ENCODE measurements around the gene GPR84.
"Not testable (repeated sequence)": the region's sequence is repeated elsewhere in the genome, so short reads cannot be mapped to it uniquely, and the experiment has no call there.

The GPR84 gene

DNA sequence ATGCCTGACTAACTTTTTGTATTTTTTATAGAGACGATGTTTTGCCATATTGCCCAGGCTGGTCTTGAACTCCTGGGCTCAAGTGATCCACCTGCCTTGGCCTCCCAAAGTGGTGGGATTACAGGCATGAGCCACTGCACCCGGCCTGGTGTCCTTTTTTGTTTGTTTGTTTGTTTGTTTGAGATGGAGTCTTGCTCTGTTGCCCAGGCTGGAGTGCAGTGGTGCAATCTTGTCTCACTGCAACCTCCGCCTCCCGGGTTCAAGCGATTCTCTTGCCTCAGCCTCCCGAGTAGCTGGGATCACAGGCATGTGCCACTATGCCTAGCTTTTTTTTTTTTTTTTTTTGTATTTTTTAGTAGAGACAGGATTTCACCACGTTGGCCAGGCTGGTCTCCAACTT, 10.0 kb downstream of the GPR84 start:
- not testable (repeated sequence) for DNase-seq

DNA sequence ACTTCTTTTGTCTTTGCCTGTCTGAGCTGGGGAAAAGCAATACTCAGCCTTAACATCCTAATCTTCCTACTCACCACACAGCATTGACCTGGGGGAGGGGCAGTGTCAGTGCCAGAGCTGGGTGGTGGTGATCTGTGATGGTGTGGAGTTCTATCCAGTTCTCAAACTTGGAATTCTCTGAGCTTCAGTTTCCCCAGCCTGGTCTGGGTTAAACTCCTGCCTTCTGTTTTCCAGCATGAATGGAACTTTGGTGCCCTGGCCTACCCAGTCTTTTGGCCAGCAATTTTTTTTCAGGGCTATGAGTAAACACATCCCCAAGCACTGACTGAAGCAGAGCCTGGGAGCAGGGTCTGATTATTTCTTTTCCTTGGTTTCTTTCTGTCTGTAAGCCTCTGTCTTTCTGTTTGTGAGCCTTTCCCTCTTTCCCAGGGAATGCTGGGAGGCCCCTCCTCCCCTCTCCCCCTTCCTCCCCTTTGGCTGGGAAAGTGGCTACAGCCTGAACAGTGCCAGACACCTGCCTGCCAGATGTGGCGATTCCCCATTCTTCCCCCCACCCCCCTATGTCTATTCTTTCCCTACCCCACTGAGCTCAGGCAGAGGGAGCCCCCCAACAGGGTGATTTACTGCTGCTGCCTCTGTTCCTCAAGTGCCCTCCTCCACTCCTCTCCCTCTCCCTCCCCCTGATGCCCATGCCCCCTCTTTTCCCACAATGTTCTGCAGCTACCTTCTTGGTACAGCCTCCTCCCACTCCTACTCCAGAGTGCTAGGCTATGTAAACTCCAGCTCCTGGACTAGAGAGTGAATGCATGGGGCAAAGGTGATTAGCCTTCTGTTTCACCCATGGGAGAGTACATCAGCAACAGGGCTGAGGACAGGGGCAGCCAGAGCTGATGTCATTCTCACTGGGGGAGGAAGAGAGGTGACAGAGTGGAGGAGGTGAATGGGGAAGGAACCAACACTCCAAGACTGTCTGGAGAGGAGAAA, 11.1 kb downstream of the GPR84 start:
- no peak for DNase-seq

DNA sequence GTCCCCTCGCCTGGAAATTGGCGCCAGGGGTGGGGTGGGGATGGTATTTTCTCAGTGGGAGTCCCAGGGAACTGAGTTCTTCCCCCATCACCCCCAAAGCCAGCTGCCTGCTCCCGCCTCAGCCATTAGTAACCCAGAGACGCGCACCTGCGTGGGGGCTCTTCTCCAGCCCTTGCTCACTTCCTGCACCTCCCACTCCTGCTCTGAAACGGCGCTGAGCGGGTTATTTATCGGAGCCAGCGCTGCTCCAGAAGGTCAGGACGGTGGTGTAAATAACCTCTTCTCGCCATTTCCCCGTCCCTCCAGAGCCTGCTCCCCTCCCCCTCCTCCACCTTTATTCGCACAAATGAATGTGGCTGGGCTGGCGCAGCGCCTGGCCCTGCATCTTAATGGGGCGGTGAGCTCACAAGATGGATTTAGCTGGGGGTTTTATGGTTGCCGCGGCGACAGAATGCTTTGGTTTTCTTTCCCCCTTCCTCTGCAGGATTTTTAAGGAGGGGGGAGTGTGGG, 12.2 kb downstream of the GPR84 start:
- peak; percentile 15 for DNase-seq

DNA sequence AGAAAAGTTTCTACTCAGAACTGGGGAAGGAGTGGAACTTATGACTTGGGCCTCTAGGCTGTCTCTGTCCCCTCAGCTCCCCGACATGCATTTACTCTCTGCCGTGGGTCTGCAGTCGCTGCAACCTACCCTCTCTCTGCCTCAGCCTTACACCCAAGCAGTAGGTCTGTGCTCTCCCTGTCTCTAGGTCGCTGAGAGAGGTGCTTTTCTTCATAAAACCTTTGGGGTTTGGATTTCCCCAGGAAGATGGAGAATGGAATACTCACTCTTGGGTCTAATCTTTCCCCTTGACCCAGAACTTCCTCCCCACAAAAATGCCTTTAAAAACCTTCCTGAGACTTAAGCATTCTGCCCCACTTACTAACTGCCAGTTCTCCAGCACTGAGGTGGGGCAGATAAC, 12.9 kb downstream of the GPR84 start:
- no peak for DNase-seq

DNA sequence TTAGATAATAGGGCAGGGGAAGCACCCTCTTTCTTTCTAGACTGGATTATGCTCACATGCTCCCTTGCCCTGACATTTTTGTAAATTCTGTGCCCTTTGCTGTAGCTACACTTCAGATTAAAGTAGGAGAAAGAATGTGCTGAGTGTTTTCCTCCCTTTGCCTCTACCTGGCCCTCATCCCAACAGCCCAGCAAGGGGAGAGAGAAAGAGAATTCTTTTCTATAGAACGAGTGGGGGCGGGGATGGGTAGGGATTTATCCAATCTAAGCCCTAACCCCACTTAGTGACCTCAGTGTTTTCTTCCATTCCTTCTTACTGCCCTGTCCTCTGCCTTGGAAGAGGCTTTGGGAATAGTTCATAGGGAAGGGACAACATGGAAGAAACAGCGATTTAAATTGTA, 13.5 kb downstream of the GPR84 start:
- no peak for DNase-seq

DNA sequence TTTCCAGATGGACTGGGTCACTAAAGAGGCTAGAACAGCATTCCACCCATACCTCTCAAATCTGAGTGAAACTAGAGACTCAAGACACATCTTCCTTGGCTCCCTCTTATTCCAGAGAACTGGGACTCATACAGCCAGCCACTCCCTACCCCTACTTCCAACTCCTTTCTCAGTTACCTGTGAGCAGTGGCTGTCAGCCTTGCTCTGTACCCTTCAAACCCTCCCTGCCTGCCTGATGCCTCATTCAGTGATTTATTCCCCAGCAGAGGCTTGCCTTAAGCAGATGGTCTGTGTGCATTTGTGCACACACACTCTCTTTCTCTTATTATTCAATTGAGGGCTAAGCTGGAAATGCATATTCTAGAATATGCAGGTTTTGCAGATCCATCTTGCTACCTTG, 14.6 kb downstream of the GPR84 start:
- DNase-seq = no peak

DNA sequence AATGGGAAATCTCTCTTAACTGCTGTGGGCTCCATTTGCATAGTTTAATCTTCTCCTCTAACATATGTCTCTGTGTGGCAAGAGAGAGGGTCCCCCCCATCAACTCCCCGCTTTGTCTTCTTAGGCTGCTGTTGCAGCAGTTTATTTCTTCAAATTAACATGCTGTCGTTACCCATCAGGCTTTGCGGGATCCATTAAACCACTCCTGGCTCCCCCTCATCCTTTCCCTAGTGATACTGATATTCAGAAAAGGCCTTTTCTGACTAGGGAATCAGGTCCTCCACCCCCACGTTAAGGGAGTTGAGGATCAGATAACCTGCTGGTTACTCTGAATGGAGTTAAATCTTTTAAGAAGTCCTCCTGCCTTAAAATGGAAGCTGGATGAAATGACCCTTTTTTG, 15.2 kb downstream of the GPR84 start:
- no peak for DNase-seq

DNA sequence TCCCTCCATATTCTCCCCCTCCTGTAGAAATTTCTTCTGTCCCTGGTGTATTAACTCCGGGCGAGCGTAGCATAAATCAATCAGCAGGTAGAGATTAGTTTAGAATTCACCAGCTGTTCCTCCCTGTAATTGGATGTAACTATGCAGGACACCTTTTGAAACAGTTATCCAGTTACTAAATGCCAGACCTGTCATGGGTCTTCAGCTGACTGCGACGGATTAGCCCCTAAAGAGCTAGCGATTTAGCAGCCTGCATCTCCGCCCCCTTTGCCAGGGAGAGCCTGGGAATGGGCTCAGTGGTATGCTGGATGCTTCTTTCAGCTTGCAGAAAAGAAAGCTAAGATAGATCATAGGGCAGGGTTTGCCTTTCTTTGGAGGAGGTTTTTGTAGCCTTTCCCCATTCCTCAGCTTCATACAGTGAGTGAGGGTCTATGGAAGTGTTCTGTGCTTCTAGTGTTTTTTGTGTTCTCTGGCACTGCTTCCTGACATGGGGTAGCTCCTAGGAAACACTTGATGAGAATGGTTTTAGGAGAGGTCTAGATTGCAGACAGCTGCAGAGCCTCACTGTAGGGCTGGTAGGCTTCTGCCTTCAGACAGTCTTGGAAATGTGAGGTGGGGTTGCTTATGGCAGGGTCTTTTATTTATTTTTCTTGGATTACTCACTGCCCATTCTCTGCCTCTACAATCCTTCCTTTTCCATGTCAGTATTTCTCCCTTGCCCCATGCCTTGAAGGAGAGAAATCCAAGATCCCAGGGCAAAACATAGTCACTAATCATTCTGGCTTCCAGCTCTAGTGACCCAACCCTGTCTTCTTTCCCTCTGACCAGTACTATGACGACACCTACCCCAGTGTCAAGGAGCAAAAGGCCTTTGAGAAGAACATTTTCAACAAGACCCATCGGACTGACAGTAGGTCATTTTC, 22.6 kb downstream of the GPR84 start:
- no peak for DNase-seq

GRCh38 chr12:54340846-54341245, 23.4 kb downstream of the GPR84 start:
- no peak for DNase-seq

- no peak for DNase-seq
These were observed 25.5 kb downstream of the GPR84 start for GRCh38 chr12:54338698-54339296.

DNA sequence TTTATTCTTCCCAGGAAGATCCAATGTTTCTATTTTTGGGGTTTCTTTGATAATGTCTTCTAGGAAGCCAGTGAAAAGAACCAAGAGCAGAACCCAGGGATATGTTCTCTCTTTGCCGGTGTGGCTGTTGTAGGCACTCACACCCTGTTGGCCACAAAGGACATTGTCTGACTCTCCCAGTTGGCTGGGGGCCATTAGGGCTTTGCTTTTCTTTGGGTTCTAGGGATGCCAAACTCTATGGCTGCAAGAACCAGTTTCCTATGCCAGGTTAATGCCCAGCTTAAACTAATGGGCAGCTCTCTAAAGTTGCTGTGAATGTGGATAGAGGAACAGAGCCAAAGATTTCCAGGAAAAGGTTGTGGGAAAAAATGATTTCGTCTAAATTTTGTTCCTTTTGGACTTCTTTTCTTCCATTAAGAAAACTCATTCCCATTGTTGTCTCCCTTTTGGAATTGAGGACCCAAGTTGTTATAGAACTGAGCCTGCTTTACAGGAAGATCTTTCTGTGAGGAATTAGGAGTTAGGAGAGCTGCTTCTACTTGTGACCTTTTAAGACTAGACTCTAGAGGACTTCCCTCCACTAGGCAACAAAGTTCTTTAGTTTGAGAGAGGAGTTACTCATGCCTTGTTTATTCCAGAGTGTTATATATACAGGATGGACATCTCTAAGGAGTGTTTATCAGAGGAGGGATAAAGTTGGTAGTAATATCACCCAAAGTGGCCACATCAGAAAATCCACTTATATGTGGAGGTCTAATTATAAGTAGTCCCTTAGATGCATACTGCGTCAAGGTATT, 26.2 kb downstream of the GPR84 start:
- no peak for DNase-seq

DNA sequence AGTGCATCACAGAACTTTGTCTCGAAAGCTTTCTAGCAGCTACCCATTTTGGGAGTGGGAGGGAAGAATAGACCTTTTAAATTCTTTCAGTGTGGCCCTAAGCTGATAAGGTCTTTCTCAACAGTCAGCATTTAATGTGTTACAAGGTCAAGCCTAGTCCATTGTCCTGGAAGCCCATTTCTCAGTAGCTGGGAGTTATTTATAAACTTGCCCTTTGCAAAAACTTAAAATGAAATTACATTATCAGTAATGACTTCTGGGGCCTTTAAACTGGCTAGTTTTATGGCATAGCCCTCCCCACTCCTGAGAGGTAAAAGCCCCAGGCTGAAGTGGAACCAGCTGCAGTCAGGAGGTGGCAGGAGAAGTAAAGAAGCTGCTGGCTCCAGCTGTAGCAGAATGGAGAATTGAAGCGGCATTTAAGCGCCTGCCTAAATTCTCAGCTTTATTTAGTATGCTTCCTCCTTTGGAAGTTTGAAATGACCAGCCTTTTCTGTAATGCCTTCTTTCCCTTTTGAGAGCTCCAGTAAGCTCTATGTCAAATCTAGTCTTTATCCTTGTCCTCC, 26.9 kb downstream of the GPR84 start:
- DNase-seq = no peak

DNA sequence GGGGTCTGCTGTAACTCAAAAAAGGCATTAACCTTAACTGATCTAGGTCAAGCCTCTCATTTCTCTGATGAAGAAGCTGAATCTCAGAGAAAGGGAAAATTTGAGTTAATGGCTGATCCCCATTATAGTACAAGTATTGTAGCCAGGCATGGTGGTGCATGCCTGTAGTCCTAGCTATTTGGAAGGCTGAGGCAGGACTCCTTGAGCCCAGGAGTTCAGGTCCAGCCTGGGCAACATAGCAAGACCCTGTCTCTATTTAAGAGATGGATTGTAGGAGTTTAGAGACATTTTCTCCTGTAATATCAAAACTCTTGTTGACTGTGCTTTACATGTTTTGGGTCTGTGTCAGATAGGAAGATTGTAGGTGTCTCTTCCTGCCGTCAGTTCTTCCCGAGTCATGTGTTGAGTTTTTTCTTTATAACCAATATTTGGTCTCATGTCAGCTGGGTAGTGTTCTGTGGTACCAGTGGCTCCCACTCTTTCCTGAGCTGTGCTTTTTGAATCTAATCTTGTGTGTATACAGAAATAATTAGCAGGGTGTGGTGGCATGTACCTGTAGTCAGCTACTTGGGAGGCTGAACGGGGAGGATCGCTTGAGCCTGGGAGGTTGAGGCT, 30.8 kb downstream of the GPR84 start:
- no peak for DNase-seq

DNA sequence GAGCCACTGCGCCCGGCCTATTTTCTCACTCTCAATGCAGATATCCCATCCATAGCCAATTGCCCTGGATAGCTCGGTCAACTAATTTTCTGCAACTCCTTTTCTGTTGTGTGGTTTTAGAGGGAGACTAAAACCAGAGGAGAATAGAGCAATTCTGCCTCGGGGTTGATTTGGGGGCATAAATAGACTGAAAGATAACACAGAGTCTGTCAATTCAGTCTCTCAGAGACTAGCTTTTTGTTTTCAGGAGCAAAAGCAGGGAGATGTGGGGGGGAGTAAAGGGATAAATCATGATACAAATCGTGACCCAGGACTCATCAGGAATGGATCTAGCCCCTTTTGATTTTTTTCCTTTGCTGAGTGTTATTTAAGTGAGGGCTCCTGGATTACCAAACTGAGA, 32.8 kb downstream of the GPR84 start:
- no peak for DNase-seq

DNA sequence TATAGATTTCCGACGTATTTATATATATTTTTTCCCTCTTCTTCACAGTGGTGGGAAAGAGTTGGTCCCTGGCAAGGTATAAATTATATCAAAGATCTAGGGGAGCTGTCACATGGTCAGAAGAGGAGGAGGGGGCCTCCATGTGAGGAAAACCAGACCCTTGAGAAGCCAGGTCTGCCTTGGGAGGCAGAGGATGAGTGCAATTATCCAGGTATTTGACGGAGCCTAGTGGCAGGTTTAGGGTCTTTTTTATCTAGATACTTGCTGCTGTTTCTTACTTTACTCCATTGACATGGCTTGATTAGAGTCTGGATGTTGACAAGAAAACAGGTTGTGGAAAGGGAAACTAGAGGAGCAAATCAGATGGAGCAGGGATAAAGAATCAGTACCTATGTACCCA, 33.8 kb downstream of the GPR84 start:
- DNase-seq = no peak

DNA sequence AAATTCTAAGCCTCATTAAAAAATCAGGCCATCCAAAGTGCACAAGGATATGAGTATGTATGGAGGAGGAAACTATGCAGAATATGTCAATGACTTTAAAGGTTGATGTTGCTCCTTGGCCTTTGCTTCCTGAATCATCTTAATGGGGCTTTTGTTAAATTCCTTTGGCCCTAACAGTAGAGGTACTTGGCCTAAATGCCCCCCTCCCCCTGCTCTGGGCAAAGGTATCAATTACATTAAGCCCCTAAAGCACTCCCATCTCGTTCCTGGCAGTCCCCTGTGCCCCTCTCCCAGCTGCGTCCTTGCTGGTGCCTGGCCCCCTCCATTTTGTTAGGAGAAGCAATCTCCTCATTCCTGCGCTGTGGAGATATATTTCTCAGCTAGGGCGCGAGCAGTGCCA, 34.5 kb downstream of the GPR84 start:
- no peak for DNase-seq

DNA sequence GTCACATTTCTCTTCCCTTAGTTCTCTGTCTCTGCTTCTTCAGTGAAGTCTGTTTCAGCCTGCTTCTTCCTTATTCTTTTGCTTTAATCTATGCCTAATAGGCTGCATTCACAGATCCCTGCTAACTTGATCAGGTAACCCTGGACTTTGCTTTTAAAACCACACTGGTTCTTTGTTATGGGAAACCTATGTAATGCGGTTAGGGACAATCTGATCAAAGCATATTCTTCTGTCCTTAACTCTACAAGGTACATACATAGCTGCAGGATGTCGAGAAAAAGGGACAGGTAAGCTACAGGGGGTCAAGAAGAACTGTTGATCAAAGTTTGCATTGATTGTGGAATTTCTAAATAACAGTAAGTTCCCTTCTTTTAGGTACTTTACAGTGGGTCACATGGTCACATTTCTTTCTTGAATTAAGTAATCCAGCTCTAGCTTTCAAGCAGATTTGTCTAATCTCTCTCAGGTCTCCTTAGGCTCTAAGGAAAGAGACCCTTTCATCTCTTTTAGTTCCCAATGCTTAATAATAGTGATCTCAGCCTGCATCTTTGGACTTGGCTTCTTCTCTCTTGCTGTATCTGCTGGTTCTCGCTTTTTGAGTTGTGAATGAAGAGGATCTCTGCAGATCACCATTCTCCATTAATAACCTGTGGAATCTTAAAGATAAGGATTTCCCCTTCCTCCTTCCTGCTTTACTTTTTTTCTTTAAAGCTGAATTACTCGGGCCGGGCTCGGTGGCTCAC, 35.5 kb downstream of the GPR84 start:
- DNase-seq = no peak

DNA sequence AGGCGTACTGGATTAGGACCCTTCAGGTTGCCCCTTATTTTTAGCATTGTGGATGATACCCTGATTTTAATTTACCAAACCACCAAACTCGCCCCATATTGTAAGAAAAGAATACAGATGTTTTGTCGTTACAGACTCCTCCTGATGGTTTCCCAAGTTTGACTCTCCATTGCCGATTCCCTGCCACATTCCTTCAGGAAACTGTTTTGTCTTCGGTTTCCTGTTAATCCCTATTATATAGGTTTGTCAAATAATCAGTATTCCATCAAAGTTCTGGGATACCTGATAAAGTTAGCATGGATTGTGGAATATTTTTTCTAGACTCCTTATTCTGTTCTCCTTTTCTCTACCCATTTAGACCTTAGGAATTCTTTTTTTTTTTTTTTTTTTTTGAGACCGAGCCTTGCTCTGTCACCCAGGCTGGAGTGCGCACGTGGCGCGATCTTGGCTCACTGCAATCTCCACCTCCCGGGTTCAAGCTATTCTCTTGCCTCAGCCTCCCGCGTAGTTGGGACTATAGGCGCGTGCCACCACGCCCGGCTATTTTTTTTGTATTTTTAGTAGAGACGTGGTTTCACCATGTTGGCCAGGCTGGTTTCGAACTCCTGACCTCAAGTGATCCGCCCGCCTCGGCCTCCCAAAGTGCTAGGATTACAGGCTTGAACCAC, 38.7 kb downstream of the GPR84 start:
- DNase-seq = not testable (repeated sequence)

DNA sequence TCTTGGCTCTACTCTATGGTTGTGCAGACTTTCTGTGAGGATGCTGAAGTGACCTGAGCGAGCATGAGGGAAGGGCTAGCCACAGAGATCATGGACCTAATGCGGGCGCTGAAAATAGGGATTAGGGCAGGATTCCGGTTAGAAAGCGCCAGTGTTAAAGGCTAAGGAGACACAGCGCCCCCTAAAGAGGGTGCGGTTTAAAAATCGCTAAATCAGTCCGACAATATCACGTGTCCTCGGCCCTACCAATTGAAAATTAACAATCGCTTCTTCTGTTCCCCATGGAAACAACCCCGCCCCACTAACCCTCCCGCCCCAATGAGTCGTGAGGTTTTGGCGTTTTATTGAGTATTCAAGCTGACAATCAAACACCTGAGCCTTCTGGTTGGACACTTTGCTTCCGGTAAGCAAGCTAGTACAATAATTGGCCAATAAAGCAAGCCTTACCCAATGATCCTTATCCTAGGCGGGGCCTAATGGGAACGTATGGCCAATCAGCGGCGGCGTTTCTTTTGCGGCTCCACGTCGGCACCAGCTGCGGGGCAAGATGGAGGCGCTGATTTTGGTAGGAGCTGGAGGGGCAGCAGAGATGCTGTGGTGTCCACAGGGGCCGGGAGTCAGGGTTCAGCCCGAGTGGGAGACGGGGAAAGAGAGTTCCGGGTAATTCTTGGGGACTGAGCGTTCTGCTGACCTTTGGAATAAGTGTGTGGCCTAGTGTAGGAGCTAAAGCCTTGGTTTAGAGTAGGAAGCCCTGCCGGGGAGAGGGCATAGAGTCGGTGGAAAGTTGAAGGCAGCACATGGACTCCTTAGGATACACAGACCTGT, 39.5 kb downstream of the GPR84 start, which contains the start of gene COPZ1:
Gene COPZ1 (plus strand): TSS at position 515 of the 825 bp plus-strand sequence. CDS start 33 bp downstream, at position 548.
- peak; percentile 99 for DNase-seq
